Tibial nerve (tissue), 4 donors: ENCODE results near the gene SAMD9. TPM values are rescaled to one million over a fixed set of nuclear protein-coding genes. Genes with fewer than 3 reads are reported as not detected.

Experiments used
- DNase-seq, 2 donors: peaks; one replicate each; pipeline ENCODE4 v3.0.0-alpha.2; 2019; ENCODE audit warnings: low spot score in 2 of 2
- H3K27ac ChIP-seq, 4 donors: fragments of 200-600 bp; sonication (generic) in 3 of 4; one replicate each; pipeline ENCODE4 v1.5.1; 2017 to 2019; ENCODE audit warnings: mild to moderate bottlenecking in 1 of 4
- H3K27me3 ChIP-seq, 2 donors: fragments of 200-600 bp; sonication (generic) in 1 of 2; one replicate each; pipeline versions ENCODE4 v1.5.1 to v1.6.0; 2017 to 2019
- H3K36me3 ChIP-seq, 3 donors: fragments of 200-600 bp; sonication (generic); one replicate each; pipeline ENCODE4 v1.5.1; 2018 to 2019
- H3K4me1 ChIP-seq, 4 donors: fragments of 200-600 bp; sonication (generic) in 3 of 4; one replicate each; pipeline ENCODE4 v1.5.1; 2017 to 2019
- H3K4me3 ChIP-seq, 4 donors: fragments of 200-600 bp; sonication (generic) in 3 of 4; one replicate each; pipeline ENCODE4 v1.5.1; 2017 to 2019; ENCODE audit warnings: mild to moderate bottlenecking in 1 of 4, moderate library complexity in 1 of 4
- H3K9me3 ChIP-seq, 4 donors: fragments of 200-600 bp; sonication (generic) in 3 of 4; one replicate each; pipeline ENCODE4 v1.5.1; 2017 to 2019
- CTCF ChIP-seq, 5 experiments: fragments of 200-600 bp in 3 of 5; fragments of 450-650 bp in 2 of 5; sonication (generic) in 3 of 5; IDR thresholded peaks; one replicate each; pipeline ENCODE4 v1.5.1; 2016 to 2019; ENCODE audit warnings: antibody characterized with exemption in 5 of 5, mild to moderate bottlenecking in 3 of 5, moderate library complexity in 2 of 5
- EP300 ChIP-seq, 2 donors: sonication (generic); formaldehyde crosslinking; IDR thresholded peaks; one replicate each; pipeline ENCODE4 v1.6.1; 2017; ENCODE audit warnings: antibody characterized with exemption in 2 of 2, mild to moderate bottlenecking in 1 of 2
- POLR2A ChIP-seq, 2 donors: fragments of 450-650 bp; IDR thresholded peaks; one replicate each; pipeline ENCODE4 v1.6.1; 2017; ENCODE audit warnings: antibody characterized with exemption in 2 of 2, mild to moderate bottlenecking in 2 of 2, moderate library complexity in 2 of 2
- WGBS, 2 donors: methylation state at CpG; one replicate each; pipeline ENCODE4 v1.1.5; 2018; 5-methylcytosine and 5-hydroxymethylcytosine counted together
- total RNA-seq, 4 donors: library from RNA; depleted of rRNA; stranded (reverse); fragments of >200 nt; gene quantifications; one replicate each; pipeline ENCODE4 v1.1.0, GENCODE V29; 2016

Gene SAMD9
- total RNA-seq, 4 donors from 2014 or later, result 5.9 to 12.7 (median 7.1) TPM

- Histone ChIP-seq H3K27ac (no peak overlapping the region), H3K4me3 (no peak overlapping the region), H3K4me1 (no peaks in the 10 kb centered on the region), H3K9me3 (no peaks in the 10 kb centered on the region), H3K27me3 (no peaks in the 10 kb centered on the region), H3K36me3 (no peaks in the 10 kb centered on the region)
- WGBS, 2 donors, result 73 to 80% methylated on average over 8 of the region's 8 CpGs
- TF ChIP-seq EP300 (IDR thresholded peaks at IDR 0.05), result no peak
- no peak for TF ChIP-seq CTCF (IDR thresholded peaks at IDR 0.05)
- TF ChIP-seq POLR2A (IDR thresholded peaks at IDR 0.05), result no peak
- DNase-seq, result no peak
Observed at GRCh38 chr7:93053949-93054943, 63.5 kb downstream of the SAMD9 start.

GRCh38 chr7:93053209-93053948 is 64.4 kb downstream of the SAMD9 start:
- WGBS, 2 donors, result 67 to 69% methylated on average over 5 of the region's 5 CpGs
- no peaks in the 10 kb centered on the region for H3K27me3 ChIP-seq
- H3K36me3 ChIP-seq, result no peaks in the 10 kb centered on the region
- H3K4me3 ChIP-seq, result no peak overlapping the region
- DNase-seq, result no peak
- no peak overlapping the region for H3K27ac ChIP-seq
- no peaks in the 10 kb centered on the region for H3K4me1 ChIP-seq
- TF ChIP-seq EP300 (IDR thresholded peaks at IDR 0.05), result no peak
- no peak for TF ChIP-seq POLR2A (IDR thresholded peaks at IDR 0.05)
- no peak for TF ChIP-seq CTCF (IDR thresholded peaks at IDR 0.05)
- H3K9me3 ChIP-seq, result no peaks in the 10 kb centered on the region

GRCh38 chr7:93051660-93052059 is 66.1 kb downstream of the SAMD9 start:
- WGBS, 2 donors, result 82% methylated on average over 6 of the region's 6 CpGs
- Histone ChIP-seq H3K36me3 (no peaks in the 10 kb centered on the region), H3K4me3 (no peak overlapping the region), H3K27me3 (no peaks in the 10 kb centered on the region), H3K27ac (no peak overlapping the region), H3K4me1 (no peaks in the 10 kb centered on the region), H3K9me3 (no peaks in the 10 kb centered on the region)
- TF ChIP-seq EP300 (IDR thresholded peaks at IDR 0.05) (no peak), CTCF (IDR thresholded peaks at IDR 0.05) (no peak), POLR2A (IDR thresholded peaks at IDR 0.05) (no peak)
- no peak for DNase-seq

Other genes starting within 250 kb of the SAMD9 start
- gene SAMD9L, start 30.4 kb upstream of the SAMD9 start, total RNA-seq, result 10 to 100 TPM; 10.3 to 19.0 (median 13.3) TPM
- gene HEPACAM2, start 108.5 kb upstream of the SAMD9 start, total RNA-seq, result not detected
- 10 to 100 TPM; 24.6 to 56.8 (median 29.0) TPM for gene VPS50, start 114.4 kb upstream of the SAMD9 start, total RNA-seq